GM21390 (cell line): ENCODE measurements around the gene CD33.
"Not testable (repeated sequence)": the region's sequence is repeated elsewhere in the genome, so short reads cannot be mapped to it uniquely, and the experiment has no call there.

Source experiments
- ATAC-seq: cut with Tn5 transposase; IDR thresholded peaks from one replicate; pipeline ENCODE4 v1.9.1; 2021; ENCODE audit not compliant: unreplicated experiment

CD33 gene

DNA sequence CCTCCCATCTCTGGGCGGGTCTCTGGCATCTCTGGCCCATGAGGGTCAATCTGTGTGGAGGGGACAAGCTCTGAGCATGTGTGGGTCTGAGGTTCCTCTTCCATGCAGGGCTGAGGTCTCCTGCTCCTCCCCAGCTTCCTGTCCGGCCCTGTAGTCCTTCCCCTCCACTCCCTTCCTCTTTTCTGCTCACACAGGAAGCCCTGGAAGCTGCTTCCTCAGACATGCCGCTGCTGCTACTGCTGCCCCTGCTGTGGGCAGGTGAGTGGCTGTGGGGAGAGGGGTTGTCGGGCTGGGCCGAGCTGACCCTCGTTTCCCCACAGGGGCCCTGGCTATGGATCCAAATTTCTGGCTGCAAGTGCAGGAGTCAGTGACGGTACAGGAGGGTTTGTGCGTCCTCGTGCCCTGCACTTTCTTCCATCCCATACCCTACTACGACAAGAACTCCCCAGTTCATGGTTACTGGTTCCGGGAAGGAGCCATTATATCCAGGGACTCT, at the start of gene CD33:
Gene CD33, plus strand, starts transcription at position 183 of the 496 bp plus-strand sequence. Its CDS starts 39 bp downstream, at position 222.
- not testable (repeated sequence) for ATAC-seq

DNA sequence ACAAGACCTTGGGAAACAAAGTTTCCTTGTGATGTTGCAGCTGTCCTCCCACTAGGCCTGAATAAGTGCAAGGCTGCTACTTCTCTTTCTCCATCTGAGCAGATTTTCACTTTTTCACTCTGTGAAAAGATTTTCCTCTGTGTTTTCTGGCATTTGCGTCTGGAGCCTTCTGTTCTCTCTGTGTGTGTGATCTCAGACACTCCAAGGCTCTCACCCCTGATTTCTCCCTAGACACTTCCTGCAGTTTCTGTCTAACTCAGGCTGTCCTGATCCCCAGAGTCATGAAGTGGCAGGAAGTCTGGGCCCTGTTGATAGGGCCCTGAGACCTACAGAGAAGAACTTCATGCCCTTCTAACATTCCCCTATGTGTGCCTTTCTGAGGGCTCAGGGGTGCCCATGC, 45.6 kb upstream of the CD33 start:
- ATAC-seq: no peak

DNA sequence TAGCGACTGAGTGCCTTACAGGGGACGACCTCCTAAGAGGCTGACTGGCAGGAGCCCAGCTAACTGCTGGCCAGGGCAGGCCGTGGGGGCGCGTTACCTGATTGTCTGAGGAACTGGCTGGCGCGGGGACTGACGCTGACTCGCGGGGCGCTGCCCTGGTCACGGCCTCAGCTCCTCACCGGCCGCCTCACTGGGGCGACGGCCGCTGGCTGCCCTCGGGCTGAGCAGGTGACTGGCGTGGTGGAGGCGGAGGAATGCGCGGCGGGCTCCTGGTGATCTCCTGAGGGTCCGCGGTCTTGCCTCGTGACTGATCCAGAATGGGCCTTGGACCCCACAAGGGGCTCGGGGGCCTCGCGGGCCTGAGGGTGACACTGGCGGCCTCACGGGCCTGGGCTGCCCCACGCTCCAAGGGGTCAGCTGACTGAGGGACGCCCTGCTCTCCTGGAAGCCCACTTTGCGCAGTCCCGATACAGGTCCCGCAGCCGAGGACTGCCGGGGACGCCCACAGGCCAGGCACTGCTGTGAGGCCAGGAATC, 43.4 kb upstream of the CD33 start:
- no peak for ATAC-seq

GRCh38 chr19:51181913-51182419, 42.9 kb upstream of the CD33 start:
- ATAC-seq: no peak

- ATAC-seq: no peak
Observed at GRCh38 chr19:51183629-51184028, 41.3 kb upstream of the CD33 start.

DNA sequence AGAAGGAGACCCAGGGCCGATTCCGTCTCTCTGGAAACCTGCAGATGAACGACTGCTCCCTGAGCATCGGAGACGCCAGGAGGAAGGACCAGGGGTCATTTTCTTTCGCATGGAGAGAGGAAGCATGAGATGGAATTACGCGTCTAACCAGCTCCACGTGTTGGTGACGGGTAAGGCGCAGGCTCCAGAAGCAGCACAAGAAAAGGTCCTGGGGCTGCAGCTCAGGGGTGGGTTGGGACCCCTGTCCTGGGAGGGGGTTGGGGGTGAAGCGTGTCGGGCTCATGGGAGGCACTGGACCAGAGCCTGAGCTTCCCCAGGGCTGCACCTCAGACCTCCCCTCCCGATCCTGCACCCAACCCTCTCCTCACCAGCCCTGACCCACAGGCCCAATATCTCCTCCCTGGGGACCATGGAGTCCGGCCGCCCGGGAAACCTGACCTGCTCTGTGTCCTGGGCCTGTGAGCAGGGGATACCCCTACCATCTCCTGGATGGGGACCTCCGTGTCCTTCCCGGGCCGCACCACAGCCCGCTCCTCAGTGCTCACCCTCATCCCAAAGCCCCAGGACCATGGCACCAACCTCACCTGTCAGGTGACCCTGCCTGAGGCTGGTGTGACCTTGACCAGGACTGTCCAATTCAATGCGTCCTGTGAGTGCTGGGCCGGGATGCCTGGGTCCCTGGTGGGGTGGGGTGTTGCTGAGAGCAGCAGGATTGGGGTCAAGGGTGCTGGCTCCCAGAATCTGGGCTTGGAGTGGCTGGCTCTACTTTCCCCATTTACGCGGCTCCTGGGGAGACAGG, 39.6 kb upstream of the CD33 start:
- no peak for ATAC-seq

DNA sequence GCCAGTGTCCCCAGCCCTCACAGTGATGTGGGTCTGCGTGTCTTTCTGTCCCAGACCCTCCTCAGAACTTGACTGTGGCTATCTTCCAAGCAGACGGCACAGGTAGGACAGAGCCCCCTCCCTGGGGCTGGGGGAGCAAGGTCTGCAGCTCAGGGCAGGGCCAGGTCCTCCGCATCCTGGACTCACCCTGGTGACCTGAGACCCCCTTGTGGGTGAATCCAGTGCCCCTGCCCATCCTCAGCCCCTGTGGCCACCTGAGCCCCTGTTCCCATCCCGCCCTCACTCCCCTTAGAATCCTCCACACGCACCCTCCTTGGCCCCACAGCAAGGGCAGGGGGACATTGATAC, 39.0 kb upstream of the CD33 start:
- no peak for ATAC-seq

GRCh38 chr19:51186323-51186722, 38.6 kb upstream of the CD33 start:
- no peak for ATAC-seq

- ATAC-seq: no peak
Observed at GRCh38 chr19:51187395-51188226, 37.3 kb upstream of the CD33 start.

GRCh38 chr19:51188227-51188559, 36.7 kb upstream of the CD33 start:
- no peak for ATAC-seq

DNA sequence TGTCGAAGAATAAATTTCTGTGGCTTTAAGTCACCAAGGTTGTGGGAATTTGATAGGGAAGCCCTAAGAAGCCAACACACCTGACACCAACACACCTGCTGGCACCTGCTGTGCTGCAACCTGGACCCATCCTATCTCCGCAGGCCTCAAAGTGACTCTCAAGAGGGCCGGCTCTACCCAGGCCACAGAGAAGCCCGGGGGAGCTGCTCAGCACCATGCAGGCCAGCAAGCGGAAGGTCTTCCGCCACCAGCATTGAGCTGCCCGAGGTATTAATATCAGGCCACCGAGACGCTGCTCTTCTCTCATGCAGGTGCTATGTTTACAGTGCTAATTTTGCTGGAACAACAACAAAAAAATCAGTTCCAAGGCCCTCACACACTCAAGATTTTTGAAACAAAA, 32.2 kb upstream of the CD33 start:
- ATAC-seq: no peak

- ATAC-seq: no peak
Observed at GRCh38 chr19:51194527-51195315, 30.2 kb upstream of the CD33 start.

GRCh38 chr19:51195316-51195586, 29.6 kb upstream of the CD33 start:
- ATAC-seq: no peak

- ATAC-seq: no peak
Observed at GRCh38 chr19:51195616-51196015, 29.3 kb upstream of the CD33 start.

GRCh38 chr19:51196181-51196580, 28.7 kb upstream of the CD33 start:
- ATAC-seq: no peak

DNA sequence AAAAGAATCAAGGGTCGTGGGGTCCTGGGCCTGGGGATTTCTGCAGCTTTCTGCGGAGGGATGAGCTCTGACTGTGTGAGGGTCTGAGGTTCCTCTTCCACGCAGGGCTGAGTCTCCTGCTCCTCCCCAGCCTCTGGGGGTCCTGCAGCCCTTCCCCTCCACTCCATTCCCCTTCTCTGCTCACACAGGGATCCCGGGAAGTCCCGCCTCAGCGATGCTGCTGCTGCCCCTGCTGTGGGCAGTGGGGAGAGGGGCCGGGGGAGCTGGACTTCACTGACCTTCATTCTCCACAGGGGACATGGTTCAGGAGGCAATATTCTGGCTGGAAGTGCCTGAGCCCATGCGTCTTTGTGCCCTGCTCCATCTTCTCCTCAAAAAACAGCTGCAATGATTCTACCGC, 26.2 kb upstream of the CD33 start:
- no peak for ATAC-seq

DNA sequence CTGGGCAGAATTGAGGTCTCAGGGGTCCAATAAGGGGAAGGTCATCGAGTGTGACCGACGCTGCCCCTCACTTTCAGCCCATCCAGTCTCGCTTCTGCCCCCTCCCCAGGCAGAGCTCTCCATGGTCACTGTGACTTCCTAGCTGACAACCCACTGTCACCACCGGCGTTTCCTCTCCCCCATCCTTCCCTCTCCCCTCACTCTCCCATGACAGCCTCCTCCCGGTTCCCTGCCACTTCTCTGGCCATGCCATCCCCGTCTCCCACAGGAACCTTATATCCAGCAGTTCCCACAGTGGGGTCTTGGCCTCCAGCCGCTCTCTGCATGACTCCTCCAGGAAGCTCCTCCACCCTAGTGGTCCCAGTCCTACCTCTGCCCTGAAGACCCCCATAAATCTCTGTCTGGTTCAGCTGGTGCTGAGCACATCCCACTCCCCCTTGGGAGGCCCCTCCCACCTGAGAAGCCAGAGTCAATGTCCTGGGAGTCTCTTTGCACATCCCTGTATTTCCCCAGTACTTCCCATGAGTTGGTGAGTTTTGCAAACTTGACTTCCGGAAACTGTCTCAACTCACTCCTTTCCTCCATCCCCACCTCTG, 24.7 kb upstream of the CD33 start:
- ATAC-seq: no peak

DNA sequence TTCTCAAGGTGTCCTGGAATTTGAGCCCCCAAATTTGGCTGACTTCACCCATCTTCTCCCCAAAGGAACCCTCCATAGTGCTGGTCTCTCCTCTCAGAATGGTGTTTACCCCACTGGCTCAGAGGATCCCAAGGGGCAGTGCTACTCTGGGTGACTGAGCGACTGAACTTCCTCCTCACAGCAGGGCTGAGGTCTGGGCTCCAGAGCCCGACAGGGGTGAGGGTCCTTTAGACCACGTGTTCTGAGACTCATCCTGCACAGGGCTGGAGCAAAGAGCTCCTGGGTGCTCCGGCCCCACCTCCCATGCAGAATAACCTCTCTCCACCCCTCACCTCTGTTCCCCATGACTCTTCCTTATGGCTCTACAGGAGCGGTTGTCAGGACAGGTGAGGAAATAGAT, 23.2 kb upstream of the CD33 start:
- no peak for ATAC-seq

GRCh38 chr19:51203916-51204315, 21.0 kb upstream of the CD33 start:
- no peak for ATAC-seq

- no peak for ATAC-seq
Observed at GRCh38 chr19:51204321-51204720, 20.6 kb upstream of the CD33 start.

DNA sequence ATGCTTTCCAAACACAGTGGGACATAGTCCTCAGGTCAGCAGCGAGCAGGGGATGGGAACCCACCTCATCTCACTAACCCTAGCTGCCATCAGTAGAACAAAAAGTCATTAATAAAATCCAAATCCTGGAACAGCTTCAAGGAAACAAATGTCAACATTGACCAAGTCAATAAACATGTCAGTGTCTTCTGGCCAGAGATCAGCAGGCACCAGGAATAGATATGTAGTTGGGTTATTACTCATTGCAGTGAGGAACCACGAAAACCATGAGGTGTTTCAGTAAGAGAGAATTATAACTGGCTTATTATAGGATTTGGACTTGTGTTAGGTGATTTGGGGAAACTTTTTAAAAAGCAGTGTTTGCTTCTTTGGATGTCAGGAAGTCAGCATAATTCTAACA, 17.1 kb upstream of the CD33 start:
- no peak for ATAC-seq
